ENCODE measurements around the gene CALHM2. TPM values are rescaled to one million over a fixed set of nuclear protein-coding genes. Genes with fewer than 3 reads are reported as not detected.

The CALHM2 gene
- total RNA-seq, result 23.3 and 51.3 TPM in 2 replicates

GRCh38 chr10:103451831-103452505 is at the start of gene CALHM2:
CALHM2 (minus strand) TSS chr10:103452370; CDS start chr10:103449941, 2,429 bp downstream.

DNA sequence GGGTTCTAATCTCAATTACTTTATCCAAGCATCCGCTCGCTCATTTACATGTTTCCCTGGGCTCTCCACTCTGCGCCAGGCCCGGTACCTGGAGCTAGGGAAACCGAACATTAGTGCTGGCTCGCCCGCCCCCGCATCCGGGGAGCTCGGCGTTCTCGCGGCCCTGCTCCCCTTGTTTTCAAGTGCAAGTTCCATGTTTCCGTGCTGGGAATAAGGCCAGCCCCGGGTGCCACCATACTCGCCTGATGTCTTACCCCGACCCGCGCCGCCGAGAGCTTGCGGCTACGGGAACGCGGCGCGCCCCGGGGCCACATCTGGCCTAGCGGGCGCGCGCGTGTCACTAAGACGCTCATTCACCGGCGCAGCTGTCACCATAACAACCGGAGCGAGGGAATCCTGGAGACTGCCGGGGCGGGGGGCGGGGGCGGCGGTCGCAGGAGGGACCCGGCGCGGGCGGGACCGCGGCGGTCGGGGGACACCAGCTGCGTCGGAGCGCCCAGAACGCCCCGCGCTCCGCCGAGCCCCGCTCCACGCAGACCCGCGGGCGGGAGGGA is 41.3 kb upstream of the CALHM2 start, which contains the start of gene NEURL1:
Gene NEURL1, plus strand, starts transcription at position 344 of the 554 bp plus-strand sequence. CDS start 683 bp downstream, outside the sequence.

GRCh38 chr10:103479135-103479534 is 27.0 kb upstream of the CALHM2 start, which contains the start of gene CALHM3:
CALHM3 (minus strand) TSS chr10:103479240; CDS start chr10:103479032, 208 bp downstream.

DNA sequence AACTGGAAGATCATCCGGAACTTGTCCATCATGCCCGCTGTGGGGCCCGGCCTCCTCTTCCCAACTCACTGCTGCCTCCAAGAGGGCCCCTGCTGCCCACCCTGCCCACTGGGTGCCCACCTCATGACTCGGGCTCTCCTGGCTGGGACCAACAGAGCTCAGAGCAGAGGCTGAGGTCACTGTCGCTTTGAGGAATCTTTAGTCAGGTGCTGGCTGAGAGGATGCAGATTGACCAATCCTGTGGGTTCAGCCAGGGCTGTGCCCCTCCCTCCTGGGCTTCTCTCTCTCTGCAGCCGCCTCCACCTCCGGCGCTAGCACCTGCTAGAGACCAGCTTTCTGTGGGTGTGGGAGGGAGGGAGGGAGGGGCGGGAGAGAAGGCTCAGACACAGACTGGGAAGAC is 6.5 kb upstream of the CALHM2 start, which contains the start of gene CALHM1:
Gene CALHM1, minus strand, starts transcription at position 181 of the 400 bp plus-strand sequence. Its CDS starts 149 bp downstream, at position 32.

Other genes starting within 250 kb of the CALHM2 start
- gene RPEL1, start 206.5 kb downstream of the CALHM2 start, total RNA-seq, result under 0.01 and 0.15 TPM in 2 replicates
- gene INA, start 175.2 kb downstream of the CALHM2 start, total RNA-seq, result 0.44 and 0.99 TPM in 2 replicates
- 9.4 and 14.8 TPM in 2 replicates for gene PCGF6, start 101.2 kb downstream of the CALHM2 start, total RNA-seq
- 3.8 and 5.2 TPM in 2 replicates for gene TAF5, start 84.4 kb downstream of the CALHM2 start, total RNA-seq
- 91.6 and 235 TPM in 2 replicates for gene ATP5MK, start 55.9 kb downstream of the CALHM2 start, total RNA-seq
- gene PDCD11, start 55.7 kb downstream of the CALHM2 start, total RNA-seq, result 25.5 and 34.6 TPM in 2 replicates
- not detected in 2 replicates for gene CALHM1, start 6.5 kb upstream of the CALHM2 start, total RNA-seq
- 0.15 TPM in 1 of 2 replicates, not detected in the other for gene CALHM3, start 26.9 kb upstream of the CALHM2 start, total RNA-seq
- gene NEURL1, start 41.3 kb upstream of the CALHM2 start, total RNA-seq, result under 0.01 and 0.17 TPM in 2 replicates